GM18868 (cell line): ENCODE data around the gene CTSA.
"Not testable (repeated sequence)": the region's sequence is repeated elsewhere in the genome, so short reads cannot be mapped to it uniquely, and the experiment has no call there.

Source experiments
- ATAC-seq: cut with Tn5 transposase; IDR thresholded peaks from one replicate; pipeline ENCODE4 v1.9.1; 2021; ENCODE audit warnings: mild to moderate bottlenecking, moderate library complexity; ENCODE audit not compliant: unreplicated experiment

CTSA gene

DNA sequence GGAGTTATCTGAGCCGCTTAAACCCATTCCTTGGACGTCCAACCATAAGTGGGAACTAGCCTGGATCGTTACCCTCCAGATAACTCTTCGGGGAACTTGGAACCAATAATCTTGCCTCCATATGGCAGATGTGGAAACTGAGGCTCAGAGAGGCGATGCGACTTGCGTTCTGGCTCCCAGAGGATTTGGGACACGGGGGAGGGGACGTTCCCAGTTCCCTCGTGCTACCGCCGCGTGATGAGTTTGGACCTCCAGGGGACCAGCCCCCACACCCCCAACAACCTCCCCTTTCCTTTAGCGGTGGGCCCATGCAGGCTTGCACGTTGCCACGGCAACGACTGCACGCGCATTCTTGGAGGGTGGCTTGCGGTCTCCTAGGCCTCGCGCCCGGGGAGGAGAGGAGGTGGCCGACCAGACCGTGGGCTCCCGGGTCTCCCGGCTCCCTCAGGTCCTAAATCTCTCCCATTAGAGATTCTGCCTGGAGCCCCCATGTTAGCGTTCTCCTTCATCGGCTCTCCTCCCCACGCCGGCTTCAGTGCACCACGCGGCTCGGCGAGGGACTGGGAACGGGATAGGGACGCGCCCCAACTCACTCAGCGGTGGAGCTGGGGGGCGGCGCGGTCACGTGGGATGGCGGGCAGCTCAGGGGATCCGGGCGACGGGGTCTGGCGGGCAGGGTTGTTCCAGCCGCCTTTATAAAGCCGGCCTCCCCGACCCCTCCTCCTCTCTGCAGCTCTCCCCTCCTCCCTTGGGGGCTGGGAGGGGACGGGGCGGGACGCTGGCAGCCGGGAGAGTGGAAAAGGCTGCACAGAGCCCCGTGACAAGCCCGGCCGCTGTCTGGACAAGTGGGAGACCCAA, 20.6 kb downstream of the CTSA start, which contains the start of gene PLTP:
Gene PLTP (minus strand): TSS at position 670 of the 858 bp plus-strand sequence. CDS start 703 bp downstream, outside the sequence.
- no peak for ATAC-seq

DNA sequence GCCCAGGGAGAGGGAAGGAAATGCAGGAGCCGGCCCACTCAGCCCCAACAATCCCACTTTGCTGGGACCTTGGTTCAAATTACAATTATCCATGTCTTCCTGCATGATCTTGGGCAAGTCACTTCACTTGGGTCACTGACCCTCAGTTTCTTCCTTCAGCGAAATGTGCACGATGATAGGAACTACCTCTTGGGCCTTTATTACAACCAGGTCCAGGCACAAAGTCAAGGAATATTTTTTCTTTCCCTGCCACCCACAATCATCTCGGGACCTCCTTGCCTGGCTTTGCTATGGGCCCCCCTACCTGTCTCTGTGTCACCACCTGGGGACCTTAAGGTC, 21.2 kb downstream of the CTSA start:
- no peak for ATAC-seq

GRCh38 chr20:45913116-45913515, 22.0 kb downstream of the CTSA start:
- ATAC-seq: no peak

- no peak for ATAC-seq
Observed at GRCh38 chr20:45917790-45918141, 26.6 kb downstream of the CTSA start.

DNA sequence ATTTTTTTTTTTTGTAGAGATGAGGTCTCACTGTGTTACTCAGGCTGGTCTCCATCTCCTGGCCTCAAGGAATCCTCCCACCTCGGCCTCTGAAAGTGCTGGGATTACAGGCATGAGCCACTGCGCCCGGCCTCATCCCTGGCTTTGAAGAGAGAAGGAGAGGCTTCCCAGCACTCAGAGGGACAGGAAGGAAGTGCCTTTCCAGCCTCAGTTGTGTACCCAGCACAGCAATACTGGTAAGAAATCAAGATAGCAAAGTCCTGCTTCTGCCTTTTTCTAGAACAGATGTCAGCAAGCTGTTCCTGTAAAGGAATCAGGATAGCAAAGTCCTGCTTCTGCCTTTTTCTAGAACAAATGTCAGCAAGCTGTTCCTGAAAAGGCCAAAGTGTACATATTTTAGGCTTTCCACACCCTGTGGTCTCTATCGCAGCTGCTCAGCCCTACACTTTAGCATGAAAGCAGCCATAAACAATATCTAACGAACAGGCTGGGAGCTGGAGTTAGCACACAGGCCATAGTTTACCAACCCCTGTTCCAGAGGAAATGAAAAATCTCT, 27.1 kb downstream of the CTSA start:
- no peak for ATAC-seq

DNA sequence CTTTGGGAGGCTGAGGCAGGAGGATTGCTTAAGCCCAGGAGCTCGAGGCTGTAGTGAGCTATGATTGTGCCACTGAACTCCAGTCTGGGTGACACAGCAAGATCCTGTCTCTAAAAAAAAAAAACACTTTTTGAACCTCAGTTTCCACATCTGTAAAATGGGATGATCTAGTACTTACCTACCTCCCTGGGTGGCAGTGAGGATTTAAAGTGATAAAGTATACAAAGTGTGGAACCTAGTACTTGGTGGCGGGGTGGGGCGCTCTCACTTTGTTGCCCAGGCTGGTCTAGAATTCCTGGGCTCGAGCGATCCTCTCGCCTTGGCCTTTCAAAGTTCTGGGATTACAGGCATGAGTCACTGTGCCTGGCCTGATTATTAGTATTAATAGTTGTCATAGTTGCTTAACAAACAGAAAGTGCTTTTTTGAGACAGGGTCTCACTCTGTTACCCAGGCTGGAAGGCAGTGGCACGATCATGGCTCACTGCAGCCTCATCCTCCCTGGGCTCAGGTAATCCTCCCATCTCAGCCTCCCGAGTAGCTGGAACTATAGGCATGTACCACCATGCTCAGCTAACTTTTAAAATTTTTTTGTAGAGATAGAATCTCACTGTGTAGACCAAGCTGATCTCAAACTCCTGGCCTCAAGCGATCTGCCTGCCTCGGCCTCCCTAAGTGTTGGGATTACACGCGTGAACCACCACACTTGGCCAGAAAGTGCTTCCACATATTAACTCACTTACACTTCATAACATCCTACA, 27.8 kb downstream of the CTSA start:
- ATAC-seq: no peak

DNA sequence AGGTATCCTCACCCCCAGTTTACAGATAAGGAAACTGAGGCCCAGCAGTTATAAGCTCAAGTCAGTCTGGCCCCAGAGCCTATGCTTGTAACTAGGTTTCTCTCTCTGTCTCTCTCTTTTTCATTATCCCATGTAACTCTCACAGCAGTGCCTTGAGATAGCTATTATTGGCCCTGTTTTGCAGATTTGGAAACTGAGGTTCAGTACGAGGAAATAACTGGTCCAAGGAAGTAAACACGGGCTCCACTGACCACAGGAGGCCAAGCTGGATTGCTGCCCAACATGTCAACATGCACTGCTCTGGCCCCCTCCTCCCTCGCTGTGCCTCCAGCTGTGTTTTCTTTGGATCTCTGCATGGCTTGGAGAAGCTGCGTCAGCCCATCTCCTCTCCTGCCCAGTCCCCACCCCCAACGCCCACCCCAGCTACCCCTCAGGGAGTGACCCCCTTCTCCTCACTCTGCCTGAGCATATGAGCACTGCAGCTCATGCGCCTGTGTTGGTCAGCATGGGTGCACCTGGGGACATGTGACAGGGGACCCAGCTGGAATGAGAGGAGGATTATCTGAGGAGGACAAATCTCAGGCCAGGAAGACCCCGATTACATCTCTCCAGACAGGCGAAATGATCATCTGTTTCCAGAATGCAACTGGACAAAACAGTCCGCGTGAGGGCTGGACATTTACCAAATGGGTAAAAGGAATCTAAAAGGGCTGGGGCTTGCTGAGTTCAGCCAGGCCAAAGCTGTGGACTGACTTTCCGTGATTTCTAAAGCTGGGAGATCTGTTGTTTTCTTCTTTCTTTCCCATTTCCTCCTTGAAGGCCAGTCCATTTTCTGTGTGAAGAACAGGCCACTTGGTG, 28.6 kb downstream of the CTSA start:
- ATAC-seq: no peak

DNA sequence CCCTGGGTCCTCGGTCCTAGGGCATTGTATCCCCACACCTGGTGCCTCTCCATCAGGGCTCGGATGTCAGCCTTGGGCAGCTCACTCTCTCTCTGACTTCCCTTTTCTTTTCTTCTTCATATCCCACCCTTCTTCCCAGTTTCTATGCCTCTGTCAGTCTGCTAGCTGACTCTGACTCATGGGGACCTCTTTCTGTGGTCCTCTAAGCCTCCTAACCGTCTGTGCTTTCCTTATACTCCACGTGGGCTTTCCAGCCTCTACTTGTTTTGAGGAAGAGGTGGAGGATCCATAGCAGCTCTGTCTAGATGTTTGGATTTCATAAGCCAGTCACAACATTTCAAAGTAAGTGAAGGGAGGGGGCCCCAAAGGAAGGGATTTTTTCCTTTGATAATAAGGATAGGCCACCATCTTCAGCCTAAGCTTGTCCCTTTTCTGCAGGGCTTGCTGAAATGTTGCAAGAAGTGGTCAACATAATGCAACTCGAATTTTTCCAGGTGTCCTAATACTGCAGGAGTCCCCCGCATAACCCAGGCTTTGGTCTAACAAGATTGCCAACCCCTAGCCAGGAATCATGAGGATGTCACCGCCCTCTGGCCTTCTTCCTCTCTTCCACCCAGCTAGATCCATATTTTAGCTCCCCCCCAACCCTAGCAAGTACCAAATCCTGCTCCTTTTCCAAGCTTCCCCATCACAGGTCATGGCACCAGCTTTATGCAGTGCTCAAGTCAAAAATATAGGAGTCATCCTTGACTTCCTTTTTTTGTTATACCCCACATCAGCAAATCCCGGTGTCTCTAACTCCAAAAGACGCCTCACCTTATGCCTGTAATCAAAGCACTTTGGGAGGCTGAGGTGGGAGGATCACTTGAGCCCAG, 29.6 kb downstream of the CTSA start:
- ATAC-seq: no peak

GRCh38 chr20:45921337-45922189, 30.4 kb downstream of the CTSA start:
- no peak for ATAC-seq

- no peak for ATAC-seq
Observed at GRCh38 chr20:45924391-45925261, 33.5 kb downstream of the CTSA start.

DNA sequence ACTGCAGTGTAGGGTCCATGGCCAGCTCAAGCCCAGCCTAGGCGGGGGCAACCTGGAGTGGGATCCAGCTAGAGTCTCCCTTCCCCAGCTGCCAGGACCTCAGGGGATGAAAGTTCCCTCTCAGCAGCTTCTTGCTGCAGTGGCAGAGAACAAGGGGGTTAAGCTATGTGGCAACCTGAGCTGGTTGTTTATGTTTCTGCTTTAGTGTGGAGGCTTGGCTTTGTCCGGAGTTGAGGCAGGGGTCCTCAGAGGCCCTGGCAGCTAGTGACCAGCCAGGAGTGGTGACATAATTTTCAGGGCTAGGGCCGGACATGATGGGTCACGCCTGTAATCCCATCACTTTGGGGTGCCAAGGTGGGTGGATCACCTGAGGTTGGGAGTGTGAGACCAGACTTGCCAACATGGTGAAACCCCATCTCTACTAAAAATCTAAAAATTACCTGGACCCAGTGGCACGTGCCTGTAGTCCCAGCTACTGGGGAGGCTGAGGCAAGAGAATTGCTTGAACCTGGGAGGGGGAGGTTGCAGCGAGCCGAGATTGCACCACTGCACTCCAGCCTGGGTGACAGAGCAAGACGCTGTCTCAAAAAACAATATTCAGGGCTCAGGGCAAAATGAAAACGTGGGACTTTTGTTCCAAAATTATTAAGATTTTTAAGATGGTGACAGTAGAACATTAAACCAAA, 34.8 kb downstream of the CTSA start:
- ATAC-seq: no peak

DNA sequence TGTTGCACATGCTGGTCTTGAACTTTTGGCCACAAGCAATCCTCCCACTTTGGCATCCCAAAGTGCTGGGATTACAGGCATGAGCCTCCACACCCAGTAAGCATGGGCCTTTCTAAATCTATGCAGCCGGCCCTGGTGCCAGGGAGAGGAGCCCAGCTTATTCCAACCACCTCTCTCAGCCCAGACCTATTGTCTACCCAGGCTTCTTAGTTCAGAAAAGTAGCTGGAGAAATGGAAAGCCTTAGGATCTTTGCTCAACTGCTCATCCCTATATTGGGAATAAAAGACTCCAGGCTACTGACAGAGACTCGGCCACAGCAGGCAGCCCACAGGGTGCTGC, 35.6 kb downstream of the CTSA start:
- no peak for ATAC-seq

GRCh38 chr20:45927071-45927878, 36.1 kb downstream of the CTSA start:
- no peak for ATAC-seq

DNA sequence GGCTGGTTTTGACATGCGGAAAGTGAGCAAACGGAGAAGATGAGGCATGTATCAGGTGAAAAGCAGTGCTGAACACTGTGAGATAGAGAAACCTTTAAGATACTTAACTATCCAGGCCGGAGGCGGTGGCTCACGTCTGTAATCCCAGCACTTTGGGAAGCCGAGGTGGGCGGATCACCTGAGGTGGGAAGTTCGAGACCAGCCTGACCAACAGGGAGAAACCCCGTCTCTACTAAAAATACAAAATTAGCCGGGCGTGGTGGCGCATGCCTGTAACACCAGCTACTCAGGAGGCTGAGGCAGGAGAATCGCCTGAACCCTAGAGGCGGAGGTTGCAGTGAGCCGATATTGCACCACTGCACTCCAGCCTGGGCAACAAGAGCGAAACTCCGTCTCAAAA, 40.5 kb downstream of the CTSA start:
- not testable (repeated sequence) for ATAC-seq

DNA sequence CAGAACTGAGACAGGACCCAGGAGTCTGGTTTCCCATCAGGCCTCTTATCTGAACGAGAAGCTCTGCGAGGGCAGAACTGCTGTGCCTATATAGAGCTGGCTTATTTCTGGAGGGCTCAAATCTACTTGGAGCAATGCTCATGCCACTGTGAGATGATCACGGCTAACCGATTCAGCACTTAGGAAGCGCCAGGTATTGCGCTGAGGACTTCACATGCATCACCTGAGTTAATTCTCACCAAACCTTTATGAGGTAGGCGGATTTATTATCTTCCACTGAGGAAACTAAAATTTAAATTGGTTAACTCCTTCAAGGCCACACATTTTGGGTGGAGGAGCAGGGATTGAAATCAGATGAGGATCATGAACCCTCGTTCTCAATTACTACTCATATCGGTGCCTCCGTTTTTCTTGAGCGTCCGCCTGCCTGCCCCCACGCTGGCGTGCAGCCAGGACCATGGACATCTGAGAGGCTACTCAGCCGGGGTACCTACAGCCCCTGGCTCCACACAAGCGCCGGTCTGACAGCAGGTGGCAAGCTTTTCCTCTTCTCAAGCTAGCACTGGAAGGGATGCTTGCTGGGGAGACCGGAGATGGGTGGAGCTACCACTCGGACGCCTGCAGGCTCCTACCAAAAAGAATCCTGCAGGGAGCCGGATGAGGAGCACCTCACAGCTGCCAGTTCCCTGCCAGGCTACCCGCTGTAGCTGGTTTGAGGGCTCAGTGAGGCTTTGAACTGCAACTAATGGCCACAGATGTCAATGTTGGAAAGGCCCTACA, 42.3 kb downstream of the CTSA start:
- peak; percentile 29 for ATAC-seq

DNA sequence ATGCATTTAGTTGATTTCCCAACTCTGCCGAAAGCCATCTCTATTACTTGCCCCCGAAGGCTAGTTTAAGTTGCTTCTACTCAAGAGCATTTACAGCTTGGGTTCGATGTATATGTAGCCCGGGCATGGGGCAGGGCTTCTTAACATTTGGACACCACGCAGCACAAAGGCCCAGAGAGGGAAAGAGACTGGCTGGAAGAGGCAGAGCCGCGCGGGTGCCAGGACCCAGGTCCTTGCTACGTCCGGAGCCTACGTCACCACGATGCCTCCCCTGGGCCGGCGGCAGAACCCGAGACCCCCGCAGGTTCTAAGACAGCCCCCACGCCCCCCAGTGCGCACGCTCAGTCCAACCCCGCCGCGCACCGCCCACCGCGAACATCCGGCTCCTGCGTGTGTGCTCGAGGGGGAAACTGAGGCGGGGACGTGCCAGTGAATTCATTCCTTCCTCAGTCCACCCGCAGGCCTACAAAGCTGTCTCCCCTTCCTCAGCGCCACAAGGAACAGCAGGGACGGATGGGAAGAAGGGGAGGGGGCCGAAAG, 43.0 kb downstream of the CTSA start:
- peak; percentile 10 for ATAC-seq
